Brain pericyte (primary cell): ENCODE data around the gene KIF18B.
A peak's percentile ranks its signal among the peaks of the same experiment; 100 is the strongest.

ENCODE experiments used
- DNase-seq: peaks from one replicate; pipeline ENCODE4 v3.0.0-alpha.2; 2012; ENCODE audit warnings: low read depth, low spot score

KIF18B gene

DNA sequence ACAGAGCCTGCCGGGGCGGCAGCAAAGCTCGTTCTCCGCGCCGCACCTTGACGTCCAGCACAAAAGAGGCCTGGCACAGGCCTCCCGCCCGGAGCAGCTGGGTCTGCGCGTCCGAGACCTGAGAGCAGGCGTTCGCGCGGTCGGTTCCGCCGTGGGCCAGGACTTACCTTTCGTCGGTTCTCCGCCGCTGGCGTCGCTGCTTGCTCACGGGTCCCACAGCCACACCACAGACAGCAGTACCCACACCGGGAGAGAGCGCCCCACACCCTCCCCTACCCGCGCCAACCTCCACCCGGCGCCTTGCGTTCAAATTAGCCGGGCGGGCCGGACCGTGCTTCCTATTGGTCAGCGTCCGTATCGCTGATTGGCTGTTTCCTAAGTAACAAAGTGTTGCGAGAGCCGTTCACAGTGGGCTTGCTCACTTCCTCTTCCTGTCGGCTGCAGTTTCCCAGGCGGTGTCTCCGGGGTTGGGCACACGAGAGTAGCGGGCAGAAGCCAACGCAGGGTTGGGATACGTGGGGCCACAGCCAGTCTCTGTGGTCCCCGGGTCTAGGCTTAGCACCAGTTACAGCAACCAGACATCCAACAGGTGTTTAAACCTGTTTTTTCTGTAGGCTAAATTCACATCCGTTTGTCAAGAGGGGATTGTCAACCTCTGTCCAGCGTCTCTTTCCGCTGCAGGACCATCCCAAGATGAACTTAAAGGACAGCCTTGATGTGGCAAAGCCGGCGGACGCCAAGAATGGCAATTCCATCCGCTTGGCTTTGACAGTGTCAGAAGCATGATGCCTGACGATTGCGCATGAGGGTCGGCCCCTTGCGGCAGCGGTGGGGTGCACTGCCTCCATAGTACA lies at the start of gene KIF18B:
KIF18B (minus strand) TSS at position 313 of the 854 bp plus-strand sequence. CDS start 11,429 bp downstream, outside the sequence.
- DNase-seq, result peak; percentile 67

DNA sequence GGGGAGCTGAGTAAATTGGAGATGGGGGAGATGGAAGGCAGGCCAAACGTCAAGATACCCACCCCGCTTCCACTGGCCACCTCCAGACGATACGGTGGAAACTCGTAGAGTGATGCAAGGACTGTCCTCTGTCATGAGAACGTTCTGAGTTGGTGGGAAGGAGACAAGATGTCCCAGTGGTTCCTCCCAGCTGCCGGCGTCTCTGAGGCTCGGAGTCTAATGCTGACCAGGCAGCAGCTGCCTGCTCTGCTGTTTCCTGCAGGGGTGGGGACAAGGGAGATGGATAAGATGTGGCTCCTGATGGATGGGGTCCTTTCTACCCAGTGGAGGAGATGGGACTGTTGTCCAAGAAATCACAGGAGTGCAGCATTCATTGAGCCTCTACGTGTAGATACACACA lies 48.7 kb upstream of the KIF18B start:
- DNase-seq, result no peak

DNA sequence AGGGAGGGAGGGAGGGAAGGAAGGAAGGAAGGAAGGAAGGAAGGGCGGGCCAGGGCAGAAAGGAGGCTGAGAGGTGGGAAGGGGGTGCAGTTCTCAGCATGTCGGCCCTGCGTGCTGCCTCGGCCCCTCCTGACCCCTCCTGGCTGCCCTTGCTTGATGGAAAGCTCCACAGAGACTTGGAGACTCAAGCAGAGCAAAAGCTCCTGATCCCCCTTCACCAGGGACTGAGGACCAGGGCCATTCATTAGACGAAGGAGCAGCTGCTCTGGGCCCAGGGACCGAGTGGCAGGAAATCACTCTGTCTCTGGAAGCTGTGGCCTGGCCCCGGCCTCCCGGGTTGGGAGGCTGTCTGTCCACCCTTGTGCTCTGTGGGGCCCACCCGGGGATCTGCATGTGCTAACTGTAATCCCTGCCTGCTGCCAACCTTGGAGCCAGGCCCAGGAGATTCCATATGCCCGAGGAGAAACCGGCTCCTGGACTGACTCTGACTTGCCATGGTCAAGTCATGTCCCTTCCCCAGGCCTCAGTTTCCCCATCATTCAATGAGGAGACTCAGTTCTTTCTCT lies 47.9 kb upstream of the KIF18B start:
- no peak for DNase-seq

DNA sequence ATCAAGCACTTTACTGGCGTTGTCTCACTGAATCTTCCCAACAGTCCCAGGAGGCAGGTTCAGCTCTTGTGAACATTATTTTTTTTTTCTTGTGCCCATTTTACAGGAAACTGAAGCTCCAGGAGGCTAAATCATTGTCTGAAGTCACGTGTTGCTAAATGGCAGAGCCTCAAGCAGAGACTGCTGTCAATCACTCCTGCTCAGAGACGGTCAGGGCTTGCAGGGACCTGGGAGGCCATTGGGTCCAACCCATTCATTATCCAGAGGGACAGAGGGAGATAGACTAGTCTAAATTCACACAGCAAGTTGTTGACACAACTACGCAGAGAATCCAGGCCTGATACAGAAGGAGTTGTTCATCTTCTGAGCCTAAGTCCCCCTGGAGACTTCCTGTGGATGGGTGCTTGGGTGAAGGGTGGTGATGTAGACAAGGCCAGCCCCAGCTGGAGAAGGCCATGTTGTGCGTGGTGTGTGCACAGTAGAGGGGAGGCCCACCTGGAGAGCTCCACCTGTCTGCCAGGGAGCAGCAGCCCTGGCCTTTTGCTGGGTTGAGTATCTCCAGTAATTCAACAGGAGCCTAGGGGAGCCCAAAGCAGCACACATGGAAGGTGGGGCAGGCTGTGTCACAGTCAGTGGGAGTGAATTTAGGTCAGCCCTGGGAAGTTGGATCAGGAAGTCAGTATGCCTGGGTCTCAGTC lies 44.8 kb upstream of the KIF18B start:
- DNase-seq, result no peak

DNA sequence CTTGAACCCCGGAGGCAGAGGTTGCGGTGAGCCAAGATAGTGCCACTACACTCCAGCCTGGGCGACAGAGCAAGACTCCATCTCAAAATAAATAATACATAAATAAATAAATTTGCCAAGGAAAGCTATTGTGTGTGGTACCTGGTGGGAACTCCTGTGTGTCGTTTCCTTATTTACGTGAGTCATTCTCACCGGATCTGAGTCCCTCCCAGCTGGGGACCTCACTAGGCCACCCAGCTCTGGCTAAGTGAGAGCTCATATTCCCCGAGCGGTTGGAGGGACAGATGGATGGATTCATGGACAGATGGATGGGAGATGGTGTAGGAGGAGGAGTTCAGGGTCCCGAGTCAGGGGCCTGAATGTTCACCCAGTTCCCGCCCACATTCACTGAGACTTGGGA lies 43.4 kb upstream of the KIF18B start:
- no peak for DNase-seq

DNA sequence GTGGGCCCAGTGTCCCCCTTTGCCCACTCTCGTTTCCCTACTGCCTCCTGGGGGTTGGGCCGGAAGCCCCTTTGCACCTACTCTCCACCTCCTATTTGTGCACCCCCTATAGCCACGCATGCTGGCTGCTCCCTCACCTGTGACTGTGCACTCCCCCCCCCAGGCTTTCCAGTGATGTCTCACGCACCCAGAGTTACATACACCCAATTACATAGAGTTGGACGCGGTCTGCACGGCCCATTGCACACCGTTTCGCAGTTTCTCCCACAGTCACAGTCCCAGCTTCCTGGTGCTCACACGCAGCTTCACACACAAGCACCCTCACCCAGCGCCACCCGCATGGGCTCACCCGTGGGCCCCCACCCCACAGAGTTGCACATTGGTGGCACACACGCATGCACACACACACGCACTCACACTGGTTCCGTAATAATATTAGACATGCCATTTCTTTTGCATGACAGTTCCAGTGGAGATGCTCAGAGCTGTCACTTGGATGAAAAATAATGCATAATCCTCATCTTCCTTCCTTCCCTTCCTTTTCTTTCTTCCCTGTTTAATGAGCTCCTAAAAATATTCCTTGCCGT lies 42.1 kb upstream of the KIF18B start:
- DNase-seq, result no peak

DNA sequence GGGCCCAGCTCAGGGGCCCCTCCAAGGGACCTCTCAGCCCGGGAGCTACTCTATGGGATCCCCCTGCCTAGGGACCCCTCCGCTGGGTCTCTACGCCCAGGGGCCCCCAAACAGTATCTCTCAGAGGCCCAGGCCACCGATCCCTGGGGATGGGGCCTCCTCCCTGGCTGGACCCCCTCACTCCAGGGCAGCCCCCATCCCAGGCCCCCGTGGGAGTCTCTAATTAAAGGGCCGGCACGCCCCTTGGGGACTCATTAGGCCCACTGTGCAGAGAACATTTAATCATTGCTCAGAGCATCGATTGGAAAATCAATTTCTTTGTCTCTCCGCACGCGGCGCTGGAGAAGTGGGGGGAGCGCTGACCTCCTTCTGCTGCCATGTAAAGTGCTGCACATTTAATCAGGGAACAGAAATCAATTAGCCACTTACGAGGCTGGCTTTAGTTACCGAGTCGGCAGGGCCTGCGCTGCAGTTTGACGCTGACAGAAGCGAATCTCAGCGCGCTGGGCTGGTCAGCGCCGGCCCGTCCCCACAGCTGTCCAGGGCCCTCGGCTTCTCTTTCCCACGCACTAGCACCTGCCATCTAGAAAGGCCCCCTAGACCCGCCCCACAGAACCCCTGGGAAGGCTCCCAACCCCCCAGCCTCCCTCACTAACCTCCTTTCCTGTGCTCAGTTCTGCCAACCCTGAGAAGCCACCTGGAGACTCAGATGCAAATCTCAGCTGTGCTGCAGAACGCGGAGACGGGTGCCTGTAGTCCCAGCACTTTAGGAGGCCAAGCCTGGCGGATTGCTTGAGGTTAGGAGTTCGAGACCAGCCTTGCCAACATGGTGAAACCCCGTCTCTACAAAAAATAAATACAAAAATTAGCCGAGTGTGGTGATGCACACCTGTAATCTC lies 40.7 kb upstream of the KIF18B start:
- DNase-seq, result no peak

DNA sequence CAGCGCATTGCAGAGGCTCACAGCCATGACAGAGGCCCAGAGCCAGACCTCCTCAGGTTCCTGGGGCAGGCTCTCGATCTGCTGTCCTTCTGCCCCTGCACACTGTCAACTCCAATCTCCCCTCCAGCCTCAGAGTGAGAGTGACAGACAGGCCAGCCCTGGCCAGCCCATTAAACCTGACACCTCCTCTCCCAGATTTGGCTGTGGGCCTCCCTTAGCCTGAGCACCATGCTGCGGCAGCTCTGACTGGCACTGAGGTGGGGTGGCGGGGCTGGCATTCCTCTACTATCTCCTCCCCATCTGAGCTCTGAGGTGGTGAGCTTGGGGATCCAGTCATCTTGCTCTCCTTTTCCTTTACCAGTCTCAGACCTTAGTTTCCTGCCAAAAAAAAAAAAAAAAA lies 36.0 kb upstream of the KIF18B start:
- DNase-seq, result no peak

DNA sequence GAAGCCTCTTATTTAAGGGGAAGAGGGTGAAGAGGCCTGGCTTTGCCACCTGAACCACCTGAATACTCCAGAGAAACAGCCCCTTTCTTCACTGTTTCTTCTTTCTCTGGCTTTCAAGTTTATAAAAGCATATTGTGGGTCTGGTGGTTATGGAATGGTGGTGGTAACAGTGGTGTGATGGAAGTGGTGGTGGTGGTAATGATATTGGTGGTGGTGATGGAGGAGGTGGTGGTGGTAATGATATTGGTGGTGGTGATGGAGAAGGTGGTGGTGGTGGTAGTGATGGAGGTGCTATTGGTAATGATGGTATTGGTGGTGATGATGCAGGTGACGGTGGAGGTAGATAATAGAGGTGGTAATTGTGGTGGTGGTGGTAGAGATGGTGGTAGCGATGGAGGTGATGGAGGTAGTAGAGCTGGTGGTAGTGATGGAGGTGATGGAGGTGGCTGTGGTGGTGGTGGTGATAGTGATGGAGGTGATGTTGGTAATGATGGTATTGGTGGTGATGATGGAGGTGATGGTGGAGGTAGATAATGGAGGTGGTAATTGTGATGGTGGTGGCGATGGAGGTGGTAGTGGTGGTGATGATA lies 34.6 kb upstream of the KIF18B start:
- DNase-seq, result no peak

DNA sequence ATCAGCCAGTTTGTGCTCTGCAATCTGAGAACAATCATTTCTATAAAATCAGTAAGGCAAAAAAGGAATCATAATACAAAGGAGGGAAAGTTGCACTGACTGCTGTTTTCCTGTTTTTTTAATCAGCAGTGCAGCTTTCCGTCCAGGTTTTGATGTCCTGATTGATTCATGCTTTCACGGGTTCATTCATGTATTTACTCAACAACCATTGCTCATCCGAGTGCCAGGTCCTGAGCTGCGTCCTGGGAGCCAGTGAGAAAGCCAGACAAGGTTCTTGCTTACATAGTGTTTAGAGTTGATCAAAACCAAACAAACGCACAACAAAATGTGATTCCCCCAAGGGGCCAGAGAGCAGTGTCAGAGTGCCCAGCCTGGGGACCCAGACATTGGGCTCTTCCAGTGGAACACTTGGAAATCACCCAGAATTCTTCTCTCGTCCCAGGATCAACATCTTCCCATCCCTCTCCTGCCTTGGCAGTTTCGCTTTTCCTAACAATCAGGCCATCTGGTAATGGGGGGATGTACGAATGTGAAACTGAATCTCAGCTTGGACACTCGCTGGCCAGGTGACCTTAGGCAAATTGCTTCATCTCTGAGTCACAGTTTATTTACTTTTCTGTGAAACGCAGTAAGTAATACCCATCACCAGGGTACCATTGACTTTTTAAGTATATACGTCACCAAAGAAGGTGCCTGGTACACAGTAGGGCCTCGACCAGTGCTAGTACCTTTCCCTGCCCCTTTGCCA lies 33.8 kb upstream of the KIF18B start:
- peak; percentile 75 for DNase-seq

DNA sequence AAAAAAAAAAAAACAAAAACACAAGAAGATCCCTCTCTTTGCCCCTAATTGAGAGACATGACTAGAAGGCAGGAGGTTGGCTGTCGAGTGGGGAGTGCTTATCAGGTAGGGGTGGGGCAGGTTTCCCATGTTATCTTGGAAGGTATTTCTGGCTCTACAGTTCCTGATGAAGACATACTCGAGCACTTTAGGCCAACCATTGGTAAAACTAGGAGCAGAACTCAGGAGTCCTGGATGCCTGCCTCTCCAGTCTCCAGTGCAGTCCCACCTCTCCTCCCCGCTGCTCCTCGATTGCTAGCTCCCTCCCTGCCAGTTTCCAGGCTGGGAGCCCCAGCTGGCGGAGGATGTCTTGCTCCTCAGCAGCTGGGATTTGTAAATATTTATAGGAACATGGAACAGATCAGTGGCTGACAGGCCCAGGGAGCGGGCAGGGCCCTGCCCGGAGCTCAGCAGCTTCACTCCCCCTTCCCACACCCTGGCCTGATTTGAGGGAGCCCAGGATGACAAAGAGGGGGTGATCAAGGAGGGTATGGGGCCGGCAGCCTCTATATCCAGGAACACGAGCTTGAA lies 31.9 kb upstream of the KIF18B start:
- peak; percentile 32 for DNase-seq

DNA sequence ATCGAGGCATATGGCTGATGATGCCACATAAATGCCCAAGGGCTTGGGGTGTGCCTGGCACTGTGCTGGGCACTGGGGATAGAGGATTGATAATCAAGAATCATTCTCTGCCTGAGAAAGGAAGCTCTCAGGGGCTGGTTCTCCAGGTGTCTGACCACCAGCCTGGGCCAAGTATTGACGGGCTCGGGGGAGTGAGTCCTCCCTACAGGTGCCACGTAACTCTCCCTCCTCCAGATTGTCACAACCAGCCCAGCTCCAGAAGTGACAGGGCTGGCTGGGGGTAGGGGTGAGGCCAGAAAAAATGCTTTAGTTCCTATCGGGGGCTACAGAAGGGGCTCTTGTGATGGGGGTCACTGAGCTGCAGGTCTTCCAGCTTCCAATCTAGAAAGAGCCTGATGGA lies 31.2 kb upstream of the KIF18B start:
- no peak for DNase-seq

DNA sequence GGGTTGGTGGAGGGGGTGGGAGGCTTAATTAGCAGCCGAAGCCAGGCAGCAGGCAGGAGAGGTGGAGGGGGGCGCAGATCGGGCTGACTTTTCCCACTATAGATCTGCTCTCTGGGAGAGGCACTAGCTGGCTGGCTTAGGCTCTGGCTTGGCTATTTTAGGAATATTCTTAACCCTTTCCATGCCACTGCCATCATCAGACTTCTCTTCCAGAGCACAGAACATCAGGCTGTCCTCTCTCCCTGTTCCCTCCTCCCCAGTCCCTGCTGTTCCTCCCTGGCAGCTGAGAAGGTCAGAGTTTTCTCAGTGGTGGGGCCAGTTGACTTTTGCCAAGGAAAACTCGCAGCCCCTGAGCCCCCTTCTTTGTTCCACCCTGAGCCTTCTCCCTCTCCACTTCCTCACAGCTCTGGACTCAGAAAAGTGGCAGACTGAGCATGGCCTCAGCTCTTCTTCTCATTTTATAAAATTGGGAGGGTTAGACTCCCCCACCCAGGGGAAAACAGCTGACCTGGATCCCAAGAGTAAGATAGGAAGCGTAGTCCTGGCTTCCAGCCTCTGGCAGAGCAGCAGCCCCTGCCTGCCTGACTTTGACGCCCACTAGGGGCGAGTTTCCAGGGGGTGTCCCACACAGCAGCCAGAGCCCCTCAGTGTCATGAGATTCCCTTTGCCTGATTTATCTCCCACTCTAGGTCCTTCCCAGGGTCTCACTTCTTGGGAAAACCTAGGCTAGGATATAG lies 30.4 kb upstream of the KIF18B start:
- no peak for DNase-seq

DNA sequence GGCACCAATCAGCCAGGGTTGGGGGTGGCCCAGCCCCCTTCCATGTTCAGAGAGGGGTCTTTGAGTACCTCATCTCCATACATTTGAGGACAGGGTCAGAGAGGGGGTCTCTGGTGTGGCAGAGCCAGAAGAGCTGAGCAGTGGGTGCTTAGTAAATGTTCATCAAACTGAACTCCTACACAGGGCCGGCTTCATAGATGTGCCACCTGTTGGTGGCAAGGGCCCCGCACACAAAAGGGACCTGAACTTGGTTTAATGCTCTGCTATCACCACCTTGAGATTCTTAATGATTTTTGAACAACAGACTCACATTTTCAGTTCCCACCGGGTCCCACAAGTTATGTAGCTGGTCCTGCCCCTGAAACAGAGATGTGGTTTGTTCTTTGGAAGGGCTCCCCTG lies 29.5 kb upstream of the KIF18B start:
- no peak for DNase-seq

DNA sequence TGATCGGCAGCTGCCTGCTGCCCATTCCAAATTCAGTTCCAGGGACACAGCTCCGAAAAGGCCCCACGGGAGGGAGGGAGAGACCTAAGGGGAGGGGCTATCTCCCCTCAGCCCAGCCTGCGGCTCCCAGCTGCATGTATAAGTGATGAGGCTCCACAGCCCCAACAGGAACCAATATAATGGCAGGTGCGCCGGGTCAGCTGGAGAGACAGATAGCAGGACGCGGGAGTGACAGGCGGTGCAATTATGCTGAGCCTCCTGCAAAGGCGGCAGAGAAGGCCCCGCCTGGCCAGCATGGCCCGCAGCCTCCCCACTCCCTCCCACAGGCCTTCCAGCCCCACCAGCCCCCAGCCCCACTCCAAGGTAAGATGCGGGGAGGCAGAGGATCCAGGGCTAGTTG lies 28.6 kb upstream of the KIF18B start:
- no peak for DNase-seq

DNA sequence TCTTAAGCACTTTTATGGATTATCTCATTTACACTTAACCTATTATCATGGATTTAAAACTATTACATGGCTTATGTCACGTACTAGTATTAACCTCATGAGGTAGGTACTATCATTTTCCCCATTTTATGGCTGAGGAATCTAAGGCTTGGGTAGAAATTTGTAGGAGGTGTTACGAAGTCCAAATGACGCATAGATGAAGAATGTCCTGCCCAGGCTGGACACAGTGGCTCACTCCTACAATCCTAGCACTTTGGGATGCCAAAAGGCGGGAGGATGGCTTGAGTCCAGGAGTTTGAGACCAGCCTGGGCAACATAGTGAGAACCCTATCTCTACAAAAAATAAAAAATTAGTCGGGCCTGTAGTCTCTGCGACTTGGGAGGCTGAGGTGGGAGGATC lies 25.4 kb upstream of the KIF18B start:
- no peak for DNase-seq

DNA sequence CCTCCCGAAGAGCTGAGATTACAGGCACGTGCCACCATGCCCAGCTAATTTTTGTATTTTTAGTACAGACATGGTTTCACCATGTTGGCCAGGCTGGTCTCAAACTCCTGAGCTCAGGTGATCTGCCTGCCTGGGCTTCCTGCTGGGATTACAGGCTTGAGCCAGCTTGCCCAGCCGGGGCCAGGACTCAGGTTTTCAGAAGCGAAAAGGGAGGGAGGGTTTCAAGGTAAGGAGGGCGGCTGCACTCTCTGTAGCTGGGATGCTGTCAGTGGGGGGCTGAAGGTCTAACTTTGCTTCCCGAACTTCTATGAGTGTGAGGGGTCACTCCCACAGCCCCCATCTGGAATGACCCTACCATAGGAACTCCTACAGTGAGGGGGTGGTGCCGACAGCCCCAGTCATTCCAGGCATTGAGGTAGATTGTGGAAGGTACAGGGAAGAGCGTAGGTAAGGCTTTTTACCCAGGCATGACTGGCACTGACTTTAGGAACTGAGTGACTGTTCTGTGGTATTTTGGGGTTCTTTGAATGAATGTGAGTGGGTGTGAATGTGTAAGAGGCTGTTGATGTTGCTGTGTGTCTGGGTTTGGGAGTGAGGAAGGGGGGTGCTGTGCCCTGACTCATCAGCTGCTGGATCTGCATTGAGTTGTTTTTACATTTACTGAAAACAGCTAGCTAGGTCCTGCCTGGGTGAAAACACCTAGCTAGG lies 24.4 kb upstream of the KIF18B start:
- DNase-seq, result no peak

DNA sequence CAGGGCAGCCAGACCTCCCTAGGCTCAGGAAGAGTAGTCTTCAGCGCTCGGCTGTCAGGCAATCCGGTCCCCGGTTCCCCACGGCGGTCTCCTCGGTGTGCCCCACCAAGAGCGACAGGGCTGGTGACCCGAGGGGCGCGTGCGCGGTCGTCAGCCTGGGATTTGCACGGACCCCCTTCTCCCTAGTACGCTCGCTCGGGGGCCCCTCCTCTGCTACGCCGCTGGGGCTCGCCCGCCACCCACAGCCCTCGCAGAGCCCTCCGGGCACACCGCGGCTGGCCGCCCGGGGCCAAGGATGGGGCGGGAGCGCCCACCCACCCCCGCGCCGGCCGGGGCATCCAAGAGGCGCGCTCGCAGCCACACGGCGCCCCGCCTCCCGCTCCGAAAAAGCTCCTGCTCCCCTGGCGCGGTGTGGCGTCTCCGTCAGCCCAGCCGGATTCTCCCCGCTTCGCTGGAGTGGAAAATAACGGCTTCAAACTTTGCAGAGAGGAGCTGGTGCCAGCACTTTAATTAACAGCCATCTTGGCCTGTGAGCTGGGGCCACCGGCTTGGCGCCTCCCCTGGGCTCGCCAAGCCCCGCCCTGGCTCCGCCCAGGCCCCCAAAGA lies 22.7 kb upstream of the KIF18B start:
- DNase-seq, result no peak
